Measurements from ENCODE around the gene RPTOR.

DNA sequence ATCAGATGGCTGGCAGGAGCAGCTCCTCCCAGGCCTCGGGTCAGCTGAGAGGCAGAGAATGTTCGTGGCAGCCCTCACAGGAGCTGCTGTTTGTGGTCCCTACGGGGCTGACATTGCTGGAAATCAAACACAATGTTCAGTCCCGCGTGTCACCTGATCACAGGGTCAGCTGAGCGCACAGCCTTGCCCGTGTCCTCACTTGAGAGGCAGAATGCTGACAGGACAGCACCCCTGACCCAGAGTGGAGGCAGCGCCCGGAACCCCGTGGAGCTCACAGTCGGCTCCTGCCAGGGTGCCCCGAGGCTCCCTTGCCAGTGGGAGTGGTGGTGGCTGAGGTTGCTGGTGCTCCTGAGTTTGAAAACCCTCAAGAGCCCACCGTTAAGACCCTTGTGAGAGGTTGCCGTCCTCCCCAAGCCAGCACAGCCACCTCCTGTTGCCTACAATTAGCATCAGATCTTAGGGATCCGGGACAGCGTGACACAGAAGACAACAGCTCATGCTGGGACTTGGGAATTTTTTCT, 443.4 kb downstream of the RPTOR start:
- TF ChIP-seq POLR2A (IDR thresholded peaks at IDR 0.05; ENCODE audit: low read depth) (no peak), EP300 (IDR thresholded peaks at IDR 0.05) (no peak)
- TF ChIP-seq, protein P1, sequence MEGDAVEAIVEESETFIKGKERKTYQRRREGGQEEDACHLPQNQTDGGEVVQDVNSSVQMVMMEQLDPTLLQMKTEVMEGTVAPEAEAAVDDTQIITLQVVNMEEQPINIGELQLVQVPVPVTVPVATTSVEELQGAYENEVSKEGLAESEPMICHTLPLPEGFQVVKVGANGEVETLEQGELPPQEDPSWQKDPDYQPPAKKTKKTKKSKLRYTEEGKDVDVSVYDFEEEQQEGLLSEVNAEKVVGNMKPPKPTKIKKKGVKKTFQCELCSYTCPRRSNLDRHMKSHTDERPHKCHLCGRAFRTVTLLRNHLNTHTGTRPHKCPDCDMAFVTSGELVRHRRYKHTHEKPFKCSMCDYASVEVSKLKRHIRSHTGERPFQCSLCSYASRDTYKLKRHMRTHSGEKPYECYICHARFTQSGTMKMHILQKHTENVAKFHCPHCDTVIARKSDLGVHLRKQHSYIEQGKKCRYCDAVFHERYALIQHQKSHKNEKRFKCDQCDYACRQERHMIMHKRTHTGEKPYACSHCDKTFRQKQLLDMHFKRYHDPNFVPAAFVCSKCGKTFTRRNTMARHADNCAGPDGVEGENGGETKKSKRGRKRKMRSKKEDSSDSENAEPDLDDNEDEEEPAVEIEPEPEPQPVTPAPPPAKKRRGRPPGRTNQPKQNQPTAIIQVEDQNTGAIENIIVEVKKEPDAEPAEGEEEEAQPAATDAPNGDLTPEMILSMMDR (IDR thresholded peaks at IDR 0.05): no peak

Measured in esophagus muscularis mucosa (tissue), 4 donors.